ELF-1 (cell line): ENCODE data around the gene FAHD2B.
"Not testable (repeated sequence)": the region's sequence is repeated elsewhere in the genome, so short reads cannot be mapped to it uniquely, and the experiment has no call there.

Source experiments
- DNase-seq: peaks from one replicate; pipeline ENCODE4 v3.0.0-alpha.2; 2016; ENCODE audit warnings: low read depth, low spot score

Gene FAHD2B

DNA sequence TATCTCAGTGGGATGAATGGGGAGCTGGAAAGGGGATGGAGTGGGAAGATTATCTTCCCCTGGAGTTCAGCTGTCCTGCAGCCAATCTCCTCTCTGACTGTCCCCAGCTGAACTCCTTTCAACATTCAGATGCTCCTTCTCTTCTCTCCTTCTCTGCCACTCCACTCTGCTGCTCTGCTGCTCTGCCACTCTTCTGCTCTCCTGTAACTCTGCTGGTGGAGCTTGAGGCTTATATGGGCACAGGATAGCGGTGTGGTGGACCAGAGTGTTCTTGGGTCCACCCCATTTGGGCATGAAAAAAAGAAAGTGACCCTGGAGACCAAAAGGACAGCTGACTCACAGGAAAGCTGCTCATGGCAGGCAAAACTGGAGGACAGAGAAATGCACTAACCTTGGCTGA, 26.6 kb downstream of the FAHD2B start:
- DNase-seq: no peak

DNA sequence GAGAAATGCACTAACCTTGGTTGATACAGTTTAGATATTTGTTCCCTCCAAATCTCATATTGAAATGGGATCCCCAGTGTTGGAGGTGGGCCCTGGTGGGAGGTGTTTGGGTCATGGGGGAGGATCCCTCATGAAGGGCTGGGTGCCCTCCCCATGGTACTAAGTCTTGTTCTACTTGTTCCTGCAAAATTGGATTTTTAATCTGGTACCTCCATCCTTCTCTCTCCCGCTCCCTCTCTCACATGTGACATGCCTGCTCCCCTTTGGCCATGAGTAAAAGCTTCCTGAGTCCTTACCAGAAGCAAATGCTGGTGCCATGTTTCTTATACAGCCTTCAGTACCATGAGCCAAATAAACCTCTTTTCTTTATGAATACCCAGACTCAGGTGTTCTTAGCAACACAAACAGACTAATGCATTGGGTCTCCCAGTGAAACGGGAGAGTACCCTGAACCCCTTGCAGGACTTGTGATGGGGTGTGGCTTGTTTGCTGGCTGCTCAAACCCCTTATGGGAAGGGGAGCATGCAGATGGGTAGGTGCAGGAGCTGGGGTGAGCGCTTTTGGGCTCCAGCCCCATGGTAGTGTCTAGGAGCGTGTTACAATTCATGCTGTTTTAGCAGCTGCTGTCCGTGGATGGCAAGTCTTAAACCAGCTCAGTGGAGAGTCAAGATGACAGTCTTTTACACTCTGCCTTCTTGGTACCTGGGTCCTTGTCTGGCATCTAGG, 27.2 kb downstream of the FAHD2B start:
- no peak for DNase-seq

DNA sequence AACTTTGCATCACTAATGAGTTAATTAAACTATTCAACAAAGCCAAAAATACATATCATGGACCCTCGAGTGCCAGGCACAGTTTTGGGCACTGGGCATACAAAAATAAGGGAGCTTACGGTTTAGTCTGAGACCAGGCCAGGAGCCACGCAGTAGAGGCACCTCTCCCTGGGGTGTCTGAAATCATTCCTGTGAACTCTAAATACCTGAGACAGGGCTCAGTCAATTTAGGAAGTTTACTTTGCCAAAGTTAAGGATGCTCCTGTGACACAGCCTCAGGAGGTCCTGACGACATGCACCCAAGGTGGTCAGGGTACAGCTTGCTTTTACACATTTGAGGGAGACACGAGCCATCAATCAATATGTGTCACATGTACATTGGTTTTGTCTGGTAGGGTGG, 28.7 kb downstream of the FAHD2B start:
- DNase-seq: not testable (repeated sequence)

DNA sequence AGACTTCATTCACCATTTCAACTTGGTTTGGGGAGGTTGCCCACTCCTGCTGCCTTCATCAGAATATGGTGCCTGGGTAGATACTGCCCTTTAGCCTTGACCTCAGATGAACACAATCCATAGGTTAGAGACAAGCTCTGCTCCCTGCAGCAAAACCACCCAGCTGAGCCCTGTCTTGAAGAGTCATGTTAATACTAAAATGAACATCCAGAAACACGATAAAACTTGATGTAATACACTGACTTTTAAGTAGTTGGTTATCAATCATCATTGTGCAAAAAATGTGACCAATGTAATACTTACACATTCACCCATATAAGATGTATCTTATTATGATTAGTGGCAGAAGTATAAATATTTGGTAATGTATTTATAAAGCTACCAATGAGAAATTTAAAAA, 32.7 kb downstream of the FAHD2B start:
- DNase-seq: not testable (repeated sequence)

DNA sequence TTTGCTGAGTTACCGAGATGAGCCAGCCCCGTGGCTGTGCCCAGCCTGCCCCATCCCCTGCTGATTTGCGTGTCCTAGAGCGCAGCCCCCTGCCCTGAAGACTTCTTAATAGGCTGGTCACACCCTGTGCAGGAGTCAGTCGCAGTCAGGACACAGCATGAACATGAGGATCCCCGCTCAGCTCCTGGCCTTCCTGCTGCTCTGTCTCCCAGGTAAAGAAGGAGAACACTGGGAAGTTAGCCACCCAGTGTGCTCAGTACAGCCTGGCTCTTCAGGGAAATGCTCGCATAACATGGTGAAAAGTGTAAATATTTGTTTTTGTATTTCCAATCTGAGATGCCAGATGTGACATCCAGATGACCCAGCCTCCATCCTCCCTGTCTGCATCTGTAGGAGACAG, 34.9 kb downstream of the FAHD2B start:
- DNase-seq: not testable (repeated sequence)

DNA sequence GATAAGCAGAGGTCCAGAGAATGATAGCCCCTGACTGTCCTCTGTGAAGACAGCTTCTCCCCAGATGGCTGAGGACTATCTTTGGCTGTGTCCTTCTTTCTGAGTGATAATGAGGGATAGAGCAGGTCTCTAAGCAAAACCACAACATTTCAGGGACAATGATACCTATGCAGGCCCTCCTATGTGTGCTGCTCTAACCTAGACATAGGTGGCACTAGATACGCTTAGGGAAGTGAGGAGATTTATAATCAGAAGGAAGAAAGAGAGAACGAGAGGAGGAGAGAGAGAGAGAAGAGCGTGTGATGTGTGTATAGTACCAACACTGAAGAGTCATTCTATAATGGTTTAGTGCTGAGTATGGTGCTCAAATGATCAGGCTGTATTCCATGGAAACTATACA, 38.5 kb downstream of the FAHD2B start:
- not testable (repeated sequence) for DNase-seq

DNA sequence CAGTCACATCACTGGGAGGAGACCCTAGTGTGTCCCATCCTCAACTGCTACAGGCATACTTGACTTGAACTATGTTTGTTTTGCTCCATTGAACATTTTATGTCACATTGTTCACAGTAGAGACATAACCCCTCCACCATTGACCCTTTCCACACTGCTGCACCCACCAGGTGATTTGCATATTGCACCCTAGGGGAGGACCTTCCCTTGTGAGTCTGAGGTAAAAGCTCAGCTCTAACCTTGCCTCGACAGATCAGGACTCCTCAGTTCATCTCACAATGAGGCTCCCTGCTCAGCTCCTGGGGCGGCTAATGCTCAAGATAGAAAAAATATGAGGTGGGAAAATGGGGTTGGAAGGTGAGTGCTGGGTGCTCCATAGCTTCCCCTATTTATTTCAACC, 44.6 kb downstream of the FAHD2B start:
- not testable (repeated sequence) for DNase-seq

DNA sequence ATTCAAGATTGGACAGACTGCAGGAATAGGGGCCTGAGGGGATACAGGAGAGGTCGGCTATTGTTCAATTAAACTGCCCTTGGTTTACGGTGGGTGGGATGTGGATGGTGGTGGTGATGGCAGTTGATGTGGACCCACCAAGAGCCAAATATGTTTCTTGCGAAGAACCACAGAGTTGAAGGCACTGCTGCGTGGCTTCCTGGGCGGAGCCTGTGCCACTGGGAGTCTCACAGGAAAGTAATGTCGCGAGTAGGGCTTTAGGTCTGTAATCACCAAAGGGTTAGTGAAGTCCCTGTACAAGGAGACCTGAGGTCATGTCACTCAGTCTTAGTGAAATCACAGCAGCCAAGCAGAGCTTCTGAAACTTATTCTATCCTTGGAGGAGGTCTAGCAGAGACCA, 46.2 kb downstream of the FAHD2B start:
- not testable (repeated sequence) for DNase-seq

DNA sequence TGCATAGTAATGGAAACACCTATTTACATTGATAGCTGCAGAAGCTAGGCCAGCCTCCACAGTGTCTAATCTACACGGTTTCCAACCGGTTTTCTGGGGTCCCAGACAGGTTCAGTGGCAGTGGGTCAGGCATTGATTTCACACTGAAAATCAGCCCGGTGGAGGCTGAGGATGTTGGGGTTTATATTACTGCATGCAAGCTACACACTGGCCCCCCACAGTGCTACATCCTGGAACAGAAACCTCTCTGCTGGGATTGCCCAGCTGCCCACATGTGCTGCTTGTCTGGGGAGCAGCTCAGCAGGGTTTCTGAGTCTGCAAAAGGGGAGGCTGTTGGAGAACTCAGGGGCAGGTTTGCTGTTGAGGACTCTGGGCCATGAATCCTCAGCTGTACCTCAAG, 48.0 kb downstream of the FAHD2B start:
- not testable (repeated sequence) for DNase-seq

DNA sequence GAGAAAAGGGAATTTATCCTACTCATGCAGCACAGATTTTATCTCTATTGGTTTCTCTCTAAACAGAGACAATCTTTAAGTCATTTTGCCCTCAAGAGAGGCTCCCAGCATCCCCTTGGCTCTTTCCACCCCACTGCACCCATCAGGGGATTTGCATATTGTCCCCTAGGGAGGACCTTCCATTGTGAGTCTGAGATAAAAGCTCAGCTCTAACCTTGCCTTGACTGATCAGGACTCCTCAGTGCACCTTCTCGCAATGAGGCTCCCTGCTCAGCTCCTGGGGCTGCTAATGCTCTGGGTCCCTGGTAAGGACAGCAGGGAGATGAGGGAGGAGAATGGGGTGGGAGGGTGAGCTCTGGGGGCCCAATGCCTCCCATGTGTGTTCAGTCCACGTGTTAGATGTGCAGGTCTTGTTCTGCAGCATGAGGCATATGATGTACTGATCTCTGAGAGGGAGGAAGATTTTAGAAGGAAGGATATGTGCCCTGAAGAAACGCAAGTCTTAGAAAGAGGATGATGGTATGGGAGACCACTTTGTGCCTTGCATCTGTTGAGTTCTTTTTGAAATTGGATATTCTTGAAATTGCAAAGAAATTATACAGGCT, 48.7 kb downstream of the FAHD2B start:
- not testable (repeated sequence) for DNase-seq
